ENCODE data around the gene TSR2.

The TSR2 gene, protein sequence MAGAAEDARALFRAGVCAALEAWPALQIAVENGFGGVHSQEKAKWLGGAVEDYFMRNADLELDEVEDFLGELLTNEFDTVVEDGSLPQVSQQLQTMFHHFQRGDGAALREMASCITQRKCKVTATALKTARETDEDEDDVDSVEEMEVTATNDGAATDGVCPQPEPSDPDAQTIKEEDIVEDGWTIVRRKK

DNA sequence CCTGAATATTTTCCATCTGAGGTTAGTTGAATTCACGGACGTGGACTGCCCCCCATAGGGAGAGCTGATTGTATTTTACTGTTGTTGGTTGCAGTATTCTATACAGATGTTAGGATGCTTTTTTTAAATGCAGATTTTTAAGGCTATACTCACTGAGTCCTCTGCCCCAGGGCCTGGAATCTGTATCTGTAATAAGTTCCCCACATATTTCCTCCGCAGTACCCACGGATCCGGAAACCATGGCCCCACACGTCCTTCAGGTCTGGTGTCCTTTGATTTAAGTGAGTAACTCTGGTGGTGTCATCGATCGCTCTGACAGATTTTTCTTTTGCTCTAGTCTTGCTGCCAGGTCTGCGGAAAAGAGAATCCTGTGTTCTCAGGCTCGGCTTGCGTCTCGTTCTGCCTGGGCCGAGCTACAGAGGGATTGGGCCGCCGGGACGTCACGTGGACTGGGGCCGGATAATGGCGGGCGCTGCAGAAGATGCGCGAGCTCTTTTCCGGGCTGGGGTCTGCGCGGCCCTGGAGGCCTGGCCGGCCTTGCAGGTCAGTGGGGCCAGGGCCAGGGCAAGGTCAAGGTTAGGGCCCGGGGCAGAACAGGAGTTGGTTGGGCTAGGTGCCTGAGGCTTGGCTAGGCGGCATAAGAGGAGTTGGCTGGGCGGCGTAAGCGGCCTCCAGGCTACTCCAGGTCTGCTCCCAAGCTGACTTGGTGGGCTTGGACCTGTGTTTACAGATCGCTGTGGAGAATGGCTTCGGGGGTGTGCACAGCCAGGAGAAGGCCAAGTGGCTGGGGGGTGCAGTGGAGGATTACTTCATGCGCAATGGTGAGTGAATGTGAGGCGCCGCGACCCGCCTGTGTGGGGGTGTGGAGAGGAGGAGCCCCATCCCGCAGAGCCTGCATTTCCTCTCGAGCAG, at the start of gene TSR2:
TSR2 (plus strand) TSS at position 445 of the 912 bp plus-strand sequence; CDS start at position 463, 18 bp downstream.
- DNase-seq (ENCODE audit: low read depth in 3 of 3, low spot score in 1 of 3): peak; percentile 30 to 50 (median 49)

DNA sequence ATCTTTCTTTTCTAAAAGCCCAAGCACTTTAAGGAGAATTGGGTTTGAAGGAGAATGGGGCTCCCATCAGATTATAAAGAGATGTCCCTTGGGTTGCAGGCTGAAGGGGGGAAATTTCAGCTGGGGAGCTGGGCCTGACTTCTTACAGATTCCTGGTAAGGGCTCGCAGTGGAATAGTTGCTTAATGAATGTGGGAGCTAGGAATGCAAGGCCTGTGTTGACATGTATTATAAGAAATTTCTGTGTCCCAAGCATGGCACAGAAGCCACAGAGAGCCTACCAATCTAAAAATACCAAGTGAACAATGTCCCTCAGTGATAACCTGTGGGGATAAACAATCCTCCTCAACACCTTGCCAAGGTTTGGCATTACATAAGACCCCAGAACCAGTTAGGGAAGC, 43.1 kb upstream of the TSR2 start:
- no peak for DNase-seq (ENCODE audit: low read depth in 3 of 3, low spot score in 1 of 3)

DNA sequence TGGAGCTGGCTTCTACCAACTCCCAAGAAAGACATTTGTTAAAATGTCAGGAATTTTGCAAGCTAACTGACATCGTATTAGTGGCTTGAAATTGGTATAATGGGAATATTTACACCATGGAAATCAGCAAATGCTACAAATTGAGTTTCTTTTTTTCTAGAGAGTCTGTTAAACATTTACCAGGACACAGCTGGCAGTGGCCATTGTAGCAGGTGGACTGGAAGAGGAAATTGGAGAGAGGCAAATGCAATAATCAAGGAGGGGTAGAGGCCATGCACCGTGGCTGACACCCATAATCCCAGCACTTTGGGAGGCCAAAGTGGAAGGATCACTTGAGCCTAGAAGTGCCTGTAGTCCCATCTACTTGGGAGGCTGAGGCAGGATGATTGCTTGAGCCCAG, 32.9 kb upstream of the TSR2 start:
- no peak for DNase-seq (ENCODE audit: low read depth in 3 of 3, low spot score in 1 of 3)

DNA sequence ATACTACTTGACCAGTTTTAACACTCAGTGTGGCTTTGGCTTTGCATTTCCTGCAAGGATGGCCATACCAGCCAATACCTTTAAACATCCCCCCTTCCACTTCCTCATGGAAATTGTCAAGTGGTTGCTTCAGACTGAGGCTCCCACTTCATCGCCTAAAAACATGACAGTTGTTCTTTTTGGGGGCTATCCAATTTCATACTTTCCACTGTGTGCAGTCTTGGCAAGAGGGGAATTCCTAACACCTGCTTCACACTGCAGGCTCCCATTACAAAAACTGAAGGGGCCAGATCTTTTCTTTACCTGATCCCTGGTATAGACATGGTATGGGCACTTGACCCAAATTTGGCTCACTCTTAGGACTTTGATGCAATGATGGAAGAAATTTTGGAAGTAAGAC, 28.5 kb upstream of the TSR2 start:
- no peak for DNase-seq (ENCODE audit: low read depth in 3 of 3, low spot score in 1 of 3)

DNA sequence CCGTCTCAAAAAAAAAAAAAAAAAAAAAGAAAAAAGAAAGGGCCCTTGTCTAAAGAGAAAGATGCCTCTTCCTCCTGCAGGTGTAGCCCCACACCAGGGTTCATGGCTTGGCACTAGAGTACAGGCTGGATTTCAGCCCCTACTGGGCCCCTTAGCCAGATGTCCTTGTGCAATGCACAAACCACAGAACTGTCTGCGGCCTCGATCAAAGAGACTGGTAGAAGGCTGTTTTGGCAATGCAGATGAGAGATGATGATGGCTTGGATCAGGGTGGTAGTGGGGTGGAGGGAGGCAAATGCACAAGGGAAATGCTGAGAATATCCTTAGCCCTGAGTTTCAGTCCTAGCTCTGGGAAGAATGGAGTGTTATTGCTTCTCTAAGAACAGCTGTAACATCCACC, 26.5 kb upstream of the TSR2 start:
- DNase-seq (ENCODE audit: low read depth in 3 of 3, low spot score in 1 of 3): no peak

DNA sequence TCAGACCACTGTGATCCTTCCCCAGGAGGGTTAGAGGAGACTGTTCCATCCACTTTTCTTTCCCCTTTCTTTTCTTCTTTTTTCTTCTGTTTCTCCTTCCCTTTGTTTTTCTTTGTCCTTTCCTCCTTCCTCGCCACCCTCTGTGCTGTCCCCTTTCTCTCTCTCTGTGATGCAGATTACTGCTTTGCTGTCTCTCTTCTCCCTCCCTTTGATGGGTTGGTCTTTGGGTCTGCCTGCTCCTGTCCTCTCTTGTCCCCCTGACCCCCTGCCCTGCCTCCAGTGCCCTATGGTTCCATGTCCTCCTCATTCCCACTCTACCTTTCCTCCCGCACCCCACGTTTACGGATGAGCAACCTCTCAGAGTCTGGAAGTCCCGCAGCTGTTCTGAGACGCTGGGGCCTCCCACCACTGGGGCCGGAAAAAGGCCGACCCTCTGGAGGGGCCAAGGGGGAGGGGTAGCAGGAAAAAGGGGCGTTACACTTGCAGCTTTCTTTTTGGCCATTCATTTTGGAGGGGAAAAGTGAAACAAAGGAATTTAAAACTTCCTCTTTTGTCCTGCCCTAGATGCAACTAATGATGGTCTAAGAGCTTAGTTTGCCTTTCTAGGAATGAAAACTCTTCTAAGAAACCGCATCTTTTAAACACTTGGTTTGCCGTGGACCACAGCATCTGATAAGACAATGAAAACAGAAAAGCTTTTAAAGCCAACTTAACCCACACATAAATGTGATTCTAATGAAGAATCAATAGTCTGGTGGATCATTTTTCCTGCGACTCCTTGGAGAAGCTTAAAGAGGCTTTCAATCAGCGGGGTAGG, 24.5 kb upstream of the TSR2 start:
- no peak for DNase-seq (ENCODE audit: low read depth in 3 of 3, low spot score in 1 of 3)

DNA sequence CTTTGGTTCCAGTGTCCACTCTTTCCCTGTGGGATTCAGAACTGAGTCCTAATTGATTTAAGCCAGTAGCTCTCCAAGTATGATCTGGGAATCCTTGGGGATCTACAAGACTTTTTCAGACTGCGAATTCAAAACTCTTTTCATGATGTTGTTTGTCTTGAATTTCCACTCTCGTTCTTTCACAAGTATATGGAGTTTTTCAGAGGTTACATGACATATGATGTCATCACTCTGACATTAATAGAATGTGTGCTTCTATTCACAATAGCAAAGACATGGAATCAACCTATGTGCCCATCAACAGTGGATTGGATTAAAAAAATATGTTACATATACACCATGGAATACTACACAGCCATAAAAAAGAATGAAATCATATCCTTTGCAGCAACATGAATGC, 23.2 kb upstream of the TSR2 start:
- DNase-seq (ENCODE audit: low read depth in 3 of 3, low spot score in 1 of 3): no peak

DNA sequence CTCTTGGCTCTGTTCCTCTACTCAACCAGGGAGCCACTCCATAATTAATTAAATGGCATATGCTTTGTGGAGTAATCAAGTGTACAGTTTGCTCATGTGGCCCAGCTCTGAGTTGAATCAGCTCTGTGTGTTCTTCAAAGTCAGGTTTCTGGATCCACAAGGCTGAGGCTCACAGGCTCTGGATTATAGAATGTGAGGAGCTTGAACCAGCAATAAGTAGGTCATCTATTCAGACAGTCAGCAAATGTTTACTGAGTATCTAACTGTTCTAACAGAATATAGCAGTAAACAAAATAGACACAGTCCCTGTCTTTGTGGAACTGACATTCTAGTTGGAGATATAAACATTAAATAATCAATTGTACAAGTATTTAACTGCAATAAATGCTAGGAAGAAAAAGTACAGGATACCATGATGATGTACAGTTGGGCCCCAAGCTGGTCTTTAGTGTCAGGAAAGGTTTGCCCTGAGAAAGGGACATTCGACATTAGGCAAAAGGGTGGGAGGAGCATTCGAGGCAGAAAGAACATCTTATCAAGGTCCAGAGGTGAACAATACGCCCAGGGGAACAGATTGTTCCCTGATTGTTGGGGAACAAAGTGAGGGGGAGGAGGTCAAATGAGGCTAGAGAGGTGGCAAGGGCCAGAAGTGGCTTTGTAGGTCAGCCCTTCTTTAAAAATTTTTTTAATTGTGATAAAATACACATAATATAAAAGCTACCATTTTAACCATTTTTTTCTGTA, 20.5 kb upstream of the TSR2 start:
- no peak for DNase-seq (ENCODE audit: low read depth in 3 of 3, low spot score in 1 of 3)

DNA sequence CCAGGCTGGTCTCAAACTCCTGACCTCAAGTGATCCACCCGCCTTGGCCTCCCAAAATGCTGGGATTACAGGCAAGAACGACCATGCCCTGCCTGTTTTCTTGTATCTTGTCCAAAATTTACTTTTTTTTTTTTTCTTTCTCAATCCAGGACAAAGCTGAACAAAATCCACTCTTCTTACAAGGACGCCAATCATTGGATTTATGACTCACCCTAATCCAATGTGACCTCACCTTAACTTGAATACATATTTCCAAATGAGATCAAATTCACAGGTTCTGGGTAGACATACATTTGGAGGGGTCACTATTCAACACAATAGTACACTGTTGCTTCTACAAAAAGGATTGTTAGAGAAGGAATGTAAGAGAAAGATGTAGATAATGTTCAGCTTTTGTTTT, 18.0 kb upstream of the TSR2 start:
- DNase-seq (ENCODE audit: low read depth in 3 of 3, low spot score in 1 of 3): no peak

DNA sequence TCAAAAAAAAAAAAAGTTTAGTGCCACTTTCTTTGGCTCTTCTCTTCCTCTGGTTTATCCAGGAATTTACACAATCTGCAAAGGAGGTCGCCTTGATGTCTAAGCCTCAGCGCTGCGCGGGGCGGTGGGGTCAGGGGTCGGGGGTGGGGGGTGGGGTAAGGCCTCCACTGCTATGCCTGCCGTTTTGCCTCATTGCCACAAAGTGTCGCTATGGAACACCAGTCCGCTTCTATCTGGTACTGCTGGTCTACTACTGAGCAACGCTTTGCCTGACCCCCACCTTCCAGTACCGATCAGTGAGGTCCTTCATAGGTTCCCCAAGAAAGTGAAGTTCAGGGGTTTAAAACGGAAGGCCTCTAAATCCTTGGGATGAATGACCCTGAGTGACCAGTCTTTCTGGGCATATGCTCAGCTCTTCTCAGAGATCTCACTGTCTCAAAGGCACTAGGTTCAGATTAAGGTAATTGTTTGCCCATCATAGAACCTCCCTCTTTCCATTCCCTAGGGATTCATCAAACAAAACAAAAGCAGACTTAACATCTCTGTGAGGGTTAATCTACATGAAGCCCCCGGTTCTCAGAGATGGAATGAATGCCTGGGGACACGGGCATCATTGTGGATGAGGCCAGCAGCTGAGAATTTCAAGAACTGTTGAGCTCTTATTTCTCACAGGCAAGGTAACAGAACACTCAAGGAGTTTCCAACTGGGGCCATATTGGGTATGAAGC, 16.9 kb upstream of the TSR2 start:
- no peak for DNase-seq (ENCODE audit: low read depth in 3 of 3, low spot score in 1 of 3)

DNA sequence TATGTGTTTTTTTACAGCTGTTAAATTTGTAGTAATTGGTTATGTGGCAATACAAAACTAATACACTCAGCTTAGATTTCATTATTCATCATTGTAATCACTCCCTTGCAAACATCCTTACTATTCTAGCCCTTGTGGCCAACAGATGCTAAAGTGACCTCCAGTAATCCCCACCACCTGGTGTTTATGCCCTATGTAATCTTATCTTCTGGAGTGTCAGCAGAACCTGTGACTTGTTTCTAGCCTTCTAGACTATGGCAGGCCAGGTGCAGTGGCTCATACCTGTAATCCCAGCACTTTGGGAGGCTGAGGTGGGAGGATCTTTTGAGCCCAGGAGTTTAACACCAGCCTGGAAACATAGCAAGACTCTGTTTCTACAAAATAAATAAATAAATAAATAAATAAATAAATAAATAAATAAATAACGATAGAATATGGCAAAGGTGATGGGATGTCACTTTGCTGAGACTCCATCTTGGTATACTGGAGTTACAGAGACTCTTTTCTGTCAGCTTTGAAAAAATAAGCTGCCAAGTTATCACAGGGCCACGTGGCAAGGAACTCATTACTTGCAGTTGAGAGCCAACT, 12.3 kb upstream of the TSR2 start:
- no peak for DNase-seq (ENCODE audit: low read depth in 3 of 3, low spot score in 1 of 3)

DNA sequence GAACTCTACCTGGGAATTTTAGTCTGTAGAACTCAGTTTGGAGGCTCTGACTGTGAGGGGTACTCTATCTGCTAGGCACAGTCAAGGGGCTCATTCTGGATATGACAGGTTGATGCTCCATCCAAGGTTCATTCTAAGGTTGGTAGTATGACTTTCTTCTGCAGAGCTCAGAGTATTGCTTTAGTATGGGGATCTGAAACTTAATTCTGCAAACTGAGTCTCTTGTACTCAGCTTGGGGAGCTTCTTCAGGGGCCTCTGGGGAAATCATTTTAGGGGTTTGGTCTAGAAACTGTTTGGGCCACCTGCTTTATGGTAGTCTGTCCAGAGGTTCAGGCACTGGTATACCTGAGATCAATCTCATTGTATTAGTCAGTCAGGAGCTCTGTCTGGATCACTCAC, 9.7 kb upstream of the TSR2 start:
- no peak for DNase-seq (ENCODE audit: low read depth in 3 of 3, low spot score in 1 of 3)

DNA sequence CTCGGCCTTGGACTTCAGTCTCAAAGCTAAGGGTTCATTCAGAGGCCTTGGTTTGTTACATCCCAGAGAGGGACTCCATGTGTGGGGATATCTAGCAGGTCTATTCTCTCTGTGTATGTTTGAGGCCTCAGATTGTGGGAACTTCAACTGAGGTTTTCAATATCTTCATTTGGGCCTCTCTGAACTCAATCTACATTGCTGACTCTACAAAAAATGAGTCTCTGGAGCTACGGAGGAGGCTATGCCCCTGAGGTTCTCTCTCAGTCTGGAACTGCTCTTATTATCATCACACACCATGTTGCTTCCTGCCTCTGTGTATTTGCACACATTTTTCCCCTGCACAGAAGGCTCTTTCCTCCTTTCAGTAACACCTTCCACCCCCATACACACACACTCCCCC, 5.1 kb upstream of the TSR2 start:
- DNase-seq (ENCODE audit: low read depth in 3 of 3, low spot score in 1 of 3): no peak

DNA sequence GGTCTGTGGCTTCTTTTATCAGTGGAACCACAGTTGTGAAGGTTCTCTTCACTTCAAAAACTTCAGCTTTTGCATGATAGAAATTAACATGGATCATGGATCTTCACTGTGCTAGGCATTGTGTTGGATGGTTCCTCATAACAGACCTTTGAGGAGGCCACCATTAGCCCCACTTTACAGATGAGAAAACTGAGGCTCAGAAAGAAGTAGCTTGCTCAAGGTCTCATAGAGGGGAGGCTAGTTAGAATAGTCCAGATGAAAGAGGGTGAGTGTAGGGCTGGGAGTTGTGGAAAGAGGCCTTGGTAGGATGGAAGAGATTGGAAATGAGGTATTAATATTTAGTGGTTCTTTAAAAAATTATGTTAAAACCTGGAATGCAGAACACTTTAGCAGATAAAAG, 2.6 kb downstream of the TSR2 start:
- no peak for DNase-seq (ENCODE audit: low read depth in 3 of 3, low spot score in 1 of 3)

DNA sequence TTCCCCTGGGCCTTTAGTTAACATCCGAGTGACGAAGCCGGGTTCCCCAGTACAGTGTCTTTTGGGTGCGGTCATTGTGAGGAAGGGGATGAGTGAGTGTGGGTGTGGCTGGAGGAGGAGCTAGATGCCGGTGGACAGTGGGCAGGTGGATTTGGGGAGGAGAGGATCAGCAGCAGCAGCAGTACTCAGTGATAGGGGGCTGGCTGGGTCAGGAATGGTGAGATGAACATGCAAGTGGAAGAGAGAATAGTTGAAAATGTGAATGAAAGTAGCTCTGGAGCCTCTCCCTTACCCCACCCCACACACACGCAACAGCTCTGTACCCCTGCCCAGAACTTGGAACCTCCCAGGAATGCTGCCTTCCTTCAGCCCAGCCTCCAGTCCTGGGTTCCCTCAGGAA, 4.5 kb downstream of the TSR2 start:
- no peak for DNase-seq (ENCODE audit: low read depth in 3 of 3, low spot score in 1 of 3)

DNA sequence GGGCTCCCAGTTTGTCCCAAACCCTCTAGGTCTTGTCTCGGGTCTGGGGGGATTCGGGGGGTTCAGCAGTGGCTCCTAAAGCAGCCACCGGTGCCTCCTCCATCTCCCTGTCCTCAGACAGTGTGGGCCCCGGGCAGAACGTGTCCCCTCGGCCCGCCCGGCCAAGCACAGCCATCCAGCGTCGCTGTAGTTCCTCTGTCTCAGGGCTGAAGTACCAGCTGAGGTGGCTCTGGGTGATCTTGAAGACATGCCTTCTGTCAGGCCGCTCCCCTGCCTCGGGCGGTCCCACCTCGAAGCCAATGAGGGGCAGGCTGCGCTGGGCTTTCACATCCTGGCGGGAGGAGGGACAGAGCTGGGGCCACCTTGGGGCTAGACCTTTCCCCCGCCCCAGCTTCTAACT, 5.9 kb downstream of the TSR2 start:
- DNase-seq (ENCODE audit: low read depth in 3 of 3, low spot score in 1 of 3): no peak

DNA sequence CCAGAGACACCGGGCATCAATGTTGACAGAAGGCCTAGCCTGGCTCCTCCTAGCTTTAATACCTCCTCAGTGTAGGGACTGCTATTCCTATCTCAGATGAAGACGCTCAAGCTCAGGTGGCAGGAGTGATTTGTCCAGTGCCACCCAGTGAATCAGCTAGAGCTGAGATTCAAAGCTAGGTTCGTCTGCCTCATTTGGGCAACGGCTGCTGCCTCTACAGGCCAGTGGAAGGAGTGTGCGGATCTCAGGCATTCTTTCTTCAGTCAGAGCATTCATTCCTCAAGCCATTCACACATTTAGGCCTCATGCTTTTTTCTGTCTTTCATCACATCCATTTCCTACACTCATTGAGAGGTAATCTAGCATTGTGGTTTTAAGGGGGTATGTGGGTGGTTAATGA, 7.3 kb downstream of the TSR2 start:
- no peak for DNase-seq (ENCODE audit: low read depth in 3 of 3, low spot score in 1 of 3)

DNA sequence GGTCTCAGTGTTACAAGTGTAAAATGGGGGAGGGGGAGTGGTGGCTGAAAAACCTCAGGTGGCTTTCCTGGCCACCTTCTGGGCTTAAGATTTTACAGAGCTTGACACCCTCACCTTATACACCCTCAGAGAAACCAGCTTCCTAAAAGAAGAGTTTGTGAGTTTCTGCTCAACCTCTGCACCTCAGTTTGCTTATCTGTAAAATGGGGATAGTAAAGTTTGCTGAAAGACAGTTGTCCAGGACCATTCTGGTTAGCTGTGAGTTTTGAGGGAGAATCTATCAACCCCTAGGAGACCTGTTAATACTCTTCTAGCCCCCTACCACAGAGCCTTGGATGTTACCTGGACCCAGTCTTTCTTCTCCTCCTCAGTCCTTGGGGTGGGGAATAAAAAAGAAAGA, 9.7 kb downstream of the TSR2 start:
- no peak for DNase-seq (ENCODE audit: low read depth in 3 of 3, low spot score in 1 of 3)

DNA sequence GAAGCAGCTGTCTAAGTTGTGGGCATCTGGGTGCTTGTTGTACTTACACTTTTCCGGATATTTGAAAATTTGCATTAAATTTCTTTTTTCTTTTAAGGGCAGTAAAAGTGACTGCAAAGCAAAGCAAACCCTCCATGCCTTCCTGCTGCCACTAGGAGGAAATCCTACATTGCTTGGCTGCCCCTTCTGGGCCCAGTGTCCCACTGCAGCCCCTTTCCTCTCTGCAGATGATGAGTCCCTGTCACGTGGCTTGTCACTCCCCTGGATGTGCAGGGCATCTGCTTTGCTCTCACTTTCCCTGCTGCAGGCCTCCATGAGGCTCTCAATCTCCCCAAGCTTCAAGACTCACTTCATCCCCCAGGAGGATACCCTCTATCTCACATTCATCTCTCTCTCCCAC, 12.7 kb downstream of the TSR2 start:
- no peak for DNase-seq (ENCODE audit: low read depth in 3 of 3, low spot score in 1 of 3)

DNA sequence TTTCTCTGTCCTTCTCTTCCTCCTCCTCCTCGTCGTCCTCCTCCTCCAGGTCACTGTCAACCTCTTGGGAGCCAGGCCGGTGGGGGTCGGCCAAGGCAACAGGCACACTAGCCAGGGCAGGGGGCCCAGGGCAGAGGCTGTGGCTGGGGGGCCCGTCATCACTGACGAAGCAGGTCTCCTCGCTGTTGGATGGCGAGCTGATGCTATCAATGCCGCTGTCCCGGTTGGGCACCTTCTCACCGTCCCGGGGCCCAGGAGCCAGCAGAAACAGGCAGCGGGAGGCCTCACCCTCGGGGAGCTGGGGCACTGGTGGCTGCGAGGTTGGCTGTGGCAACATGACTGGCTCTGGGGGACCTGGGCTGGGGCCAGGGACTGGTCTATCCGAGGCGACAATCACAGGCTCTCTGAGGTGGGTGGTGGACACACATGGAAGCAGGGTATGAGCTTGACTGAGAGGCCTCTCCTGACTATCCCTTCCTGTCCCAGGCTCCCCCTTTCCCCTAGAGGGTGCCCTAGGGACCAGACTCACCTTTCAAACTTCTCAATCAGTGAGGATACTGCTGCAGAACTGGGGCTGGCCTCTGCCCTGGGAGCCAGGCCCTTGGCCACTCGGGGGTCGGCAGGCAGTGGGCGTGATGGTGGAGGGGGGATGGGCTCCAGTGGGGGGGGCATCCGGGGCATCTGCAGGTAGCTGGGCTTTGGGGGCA, 30.0 kb downstream of the TSR2 start:
- no peak for DNase-seq (ENCODE audit: low read depth in 3 of 3, low spot score in 1 of 3)

All from stimulated activated CD4-positive, alpha-beta T cell treated with anti-CD3 and anti-CD28 coated beads, TNF-alpha, amount 100 ng/mL, for 1 hour (primary cell).